Spleen (tissue), 11 donors: ENCODE measurements around the gene ZNF236. TPM values are rescaled to one million over a fixed set of nuclear protein-coding genes. Genes with fewer than 3 reads are reported as not detected.

Experiments used
- DNase-seq: peaks from one replicate; pipeline ENCODE4 v3.0.0-alpha.2; 2020
- H3K27ac ChIP-seq, 8 donors: fragments of 200-600 bp; sonication (generic) in 7 of 8; 1 replicate in 4 of 8; 2 replicates in 4 of 8; pipeline versions ENCODE4 v1.5.0 to v1.8.0; 2016 to 2021; ENCODE audit warnings: inconsistent platforms in 4 of 8, mild to moderate bottlenecking in 4 of 8, moderate library complexity in 1 of 8
- H3K27me3 ChIP-seq, 7 donors: fragments of 200-600 bp; sonication (generic) in 6 of 7; replicated peaks in 1 of 7; 1 replicate in 4 of 7; 2 replicates in 3 of 7; pipeline versions ENCODE4 v1.5.0 to v1.8.0; 2016 to 2021; ENCODE audit warnings: inconsistent platforms in 3 of 7, mild to moderate bottlenecking in 1 of 7
- H3K36me3 ChIP-seq, 6 donors: fragments of 200-600 bp; sonication (generic) in 5 of 6; 1 replicate in 4 of 6; 2 replicates in 2 of 6; pipeline versions ENCODE4 v1.5.0 to v1.8.0; 2016 to 2021; ENCODE audit warnings: inconsistent platforms in 2 of 6
- H3K4me1 ChIP-seq, 6 donors: fragments of 200-600 bp; sonication (generic) in 5 of 6; 1 replicate in 3 of 6; 2 replicates in 3 of 6; pipeline versions ENCODE4 v1.5.0 to v1.8.0; 2016 to 2021; ENCODE audit warnings: inconsistent platforms in 3 of 6
- H3K4me3 ChIP-seq, 8 donors: fragments of 200-600 bp; sonication (generic) in 7 of 8; 1 replicate in 4 of 8; 2 replicates in 4 of 8; pipeline versions ENCODE4 v1.5.0 to v1.8.0; 2016 to 2021; ENCODE audit warnings: inconsistent platforms in 4 of 8, mild to moderate bottlenecking in 4 of 8, moderate library complexity in 2 of 8
- H3K9me3 ChIP-seq, 8 donors: fragments of 200-600 bp; sonication (generic) in 7 of 8; 1 replicate in 4 of 8; 2 replicates in 4 of 8; pipeline versions ENCODE4 v1.5.0 to v1.8.0; 2016 to 2021; ENCODE audit warnings: inconsistent platforms in 4 of 8
- CTCF ChIP-seq, 11 experiments: fragments of 200-600 bp in 7 of 11; fragments of 450-650 bp in 4 of 11; sonication (generic) in 4 of 11; IDR thresholded peaks in 8 of 11; conservative IDR thresholded peaks in 3 of 11; 1 replicate in 7 of 11; 2 replicates in 4 of 11; pipeline versions ENCODE4 v1.4.0 to v1.8.0; 2016 to 2021; ENCODE audit warnings: antibody characterized with exemption in 11 of 11, inconsistent platforms in 4 of 11, mild to moderate bottlenecking in 1 of 11
- POLR2A ChIP-seq, 3 donors: fragments of 450-650 bp; IDR thresholded peaks; one replicate each; pipeline ENCODE4 v1.5.1; 2017; ENCODE audit warnings: antibody characterized with exemption in 3 of 3, mild to moderate bottlenecking in 1 of 3
- POLR2AphosphoS5 ChIP-seq, 3 donors: sonication (generic); formaldehyde crosslinking; IDR thresholded peaks; one replicate each; pipeline ENCODE4 v1.5.1; 2017; ENCODE audit warnings: antibody characterized with exemption in 3 of 3
- WGBS, 5 donors: extraction: QIAGEN DNeasy Blood & Tissue Kit in 3 of 5; methylation state at CpG; one replicate each; pipeline versions ENCODE4 v1.1.5 to v1.1.7; 2013 to 2018; 5-methylcytosine and 5-hydroxymethylcytosine counted together
- intact Hi-C: fragments of 100-400 bp; cut with DNase I; formaldehyde crosslinking; loops from one replicate; pipeline ENCODE4 v1.15.0; 2023; ENCODE audit warnings: low total_unique reads
- polyA plus RNA-seq, 3 donors: library from polyadenylated mRNA; stranded (reverse); fragments of 200-250 nt; gene quantifications; one replicate each; pipeline ENCODE4 v1.2.1, GENCODE V29; 2013
- total RNA-seq, 7 donors: library from RNA; depleted of rRNA in 3 of 7; stranded (reverse); fragments of >200 nt in 3 of 7; fragmentation: NEBNext Ultra II Directional in 4 of 7; extraction: Animal tissue kit (Norgen Biotek cat#: 25700) in 4 of 7; gene quantifications; one replicate each; pipeline versions ENCODE4 v1.1.0 to v1.2.1, GENCODE V29; 2016 to 2021
- donor health status: healthy with polysubstance abuse.
- donor health status: DM: no; HTN: no; CAD: no; lungs with moderate emphysema.
- donor health status: DM: no; HTN: no; CAD: no.
- donor health status: Bipolar disorder and iron deficiency.
- donor health status: healthy.
- donor health status: DM: no; HTN: no; CAD: no.
- donor health status: DM: yes; HTN: yes; CAD: no.

ZNF236 gene
- total and polyA plus RNA-seq, 10 donors: 1.5 to 25.4 (median 19.9) TPM

- intact Hi-C loops: no loop called here
- Histone ChIP-seq H3K4me3 (no peak overlapping the region), H3K9me3 (no peaks in the 10 kb centered on the region), H3K4me1 (peaks cover 0 to 70% (median 31%) of the 10 kb centered on the region in 6 donors), H3K27me3 (peaks cover 0 to 4% (median 0%) of the 10 kb centered on the region in 7 donors), H3K27ac (no peak overlapping the region), H3K36me3 (peaks cover 0 to 59% (median 9%) of the 10 kb centered on the region in 6 donors)
- no peak for DNase-seq
- TF ChIP-seq POLR2AphosphoS5 (IDR thresholded peaks at IDR 0.05) (peak in 1 of 3 donors; percentile 8), POLR2A (IDR thresholded peaks at IDR 0.05) (no peak), CTCF (IDR thresholded peaks at IDR 0.05 in 8 of 11, conservative IDR thresholded peaks at IDR 0.05 in 3 of 11) (no peak)
- 94 to 96% (median 96%) methylated on average over 7 to 13 of the region's 13 CpGs for WGBS, 5 donors
Observed at GRCh38 chr18:77008006-77008405, 185.6 kb downstream of the ZNF236 start.

GRCh38 chr18:77008576-77009315, 186.4 kb downstream of the ZNF236 start:
- peaks cover 5 to 75% (median 34%) of the 10 kb centered on the region in 6 donors for H3K4me1 ChIP-seq
- peaks cover 0 to 4% (median 0%) of the 10 kb centered on the region in 7 donors for H3K27me3 ChIP-seq
- no peak overlapping the region for H3K4me3 ChIP-seq
- WGBS, 5 donors: 85 to 96% (median 91%) methylated on average over 19 to 23 of the region's 23 CpGs
- no peak for DNase-seq
- peaks cover 0 to 65% (median 9%) of the 10 kb centered on the region in 6 donors for H3K36me3 ChIP-seq
- intact Hi-C loops: no loop called here
- no peak for TF ChIP-seq POLR2A (IDR thresholded peaks at IDR 0.05)
- peak in 1 of 3 donors; percentile 24 for TF ChIP-seq POLR2AphosphoS5 (IDR thresholded peaks at IDR 0.05)
- H3K27ac ChIP-seq: no peak overlapping the region
- no peaks in the 10 kb centered on the region for H3K9me3 ChIP-seq

- Histone ChIP-seq H3K9me3 (no peaks in the 10 kb centered on the region), H3K4me1 (peaks cover 6 to 75% (median 35%) of the 10 kb centered on the region in 6 donors), H3K4me3 (no peak overlapping the region), H3K36me3 (peaks cover 0 to 74% (median 10%) of the 10 kb centered on the region in 6 donors), H3K27me3 (peaks cover 0 to 4% (median 0%) of the 10 kb centered on the region in 7 donors), H3K27ac (no peak overlapping the region)
- intact Hi-C loops: no loop called here
- 75 to 90% (median 80%) methylated on average over 8 to 19 of the region's 19 CpGs for WGBS, 5 donors
- DNase-seq: no peak
- TF ChIP-seq POLR2AphosphoS5 (IDR thresholded peaks at IDR 0.05) (peak in 1 of 3 donors; percentile 57), POLR2A (IDR thresholded peaks at IDR 0.05) (no peak), CTCF (IDR thresholded peaks at IDR 0.05 in 8 of 11, conservative IDR thresholded peaks at IDR 0.05 in 3 of 11) (no peak)
Observed at GRCh38 chr18:77009675-77010074, 187.3 kb downstream of the ZNF236 start.

GRCh38 chr18:77012120-77012519, 189.8 kb downstream of the ZNF236 start:
- Histone ChIP-seq H3K36me3 (peaks cover 0 to 98% (median 26%) of the 10 kb centered on the region in 6 donors), H3K27ac (peak overlapping the region in 1 of 8 donors; percentile 70), H3K4me3 (no peak overlapping the region), H3K4me1 (peaks cover 0 to 61% (median 21%) of the 10 kb centered on the region in 6 donors), H3K27me3 (peaks cover 0 to 4% (median 0%) of the 10 kb centered on the region in 7 donors), H3K9me3 (no peaks in the 10 kb centered on the region)
- no peak for DNase-seq
- WGBS, 5 donors: 90 to 98% (median 96%) methylated on average over 8 of the region's 8 CpGs
- TF ChIP-seq POLR2A (IDR thresholded peaks at IDR 0.05) (no peak), CTCF (IDR thresholded peaks at IDR 0.05 in 8 of 11, conservative IDR thresholded peaks at IDR 0.05 in 3 of 11) (no peak), POLR2AphosphoS5 (IDR thresholded peaks at IDR 0.05) (no peak)
- intact Hi-C loops: no loop called here
